Epithelial cell of umbilical artery (primary cell): ENCODE results near the gene PCDHGA3. TPM values are rescaled to one million over a fixed set of nuclear protein-coding genes. Genes with fewer than 3 reads are reported as not detected.

ENCODE experiments used
- total RNA-seq: library from RNA; depleted of rRNA; stranded (reverse); fragments of >200 nt; gene quantifications from 2 replicates; pipeline ENCODE4 v1.2.3, GENCODE V29; 2014

Gene PCDHGA3
- total RNA-seq, 1 donor from 2014 or later: 0.32 TPM

Other genes with a start within 250 kb of the PCDHGA3 start
- under 0.01 and 0.32 TPM in 2 replicates for gene PCDHB2, start 249.2 kb upstream of the PCDHGA3 start, total RNA-seq
- under 0.01 TPM in 1 of 2 replicates, not detected in the other for gene PCDHB3, start 243.4 kb upstream of the PCDHGA3 start, total RNA-seq
- under 0.01 and 0.15 TPM in 2 replicates for gene PCDHB4, start 222.0 kb upstream of the PCDHGA3 start, total RNA-seq
- under 0.01 and 0.46 TPM in 2 replicates for gene PCDHB5, start 208.6 kb upstream of the PCDHGA3 start, total RNA-seq
- not detected in 2 replicates for gene PCDHB6, start 193.8 kb upstream of the PCDHGA3 start, total RNA-seq
- gene PCDHB7, start 171.2 kb upstream of the PCDHGA3 start, total RNA-seq: under 0.01 TPM in 1 of 2 replicates, not detected in the other
- under 0.01 and 0.15 TPM in 2 replicates for gene PCDHB8, start 166.0 kb upstream of the PCDHGA3 start, total RNA-seq
- gene PCDHB16, start 161.4 kb upstream of the PCDHGA3 start, total RNA-seq: under 0.01 TPM in 2 replicates
- gene PCDHB9, start 156.7 kb upstream of the PCDHGA3 start, total RNA-seq: 0.15 TPM in 1 of 2 replicates, not detected in the other
- gene PCDHB10, start 151.5 kb upstream of the PCDHGA3 start, total RNA-seq: 0.30 and 0.32 TPM in 2 replicates
- gene PCDHB11, start 144.2 kb upstream of the PCDHGA3 start, total RNA-seq: under 0.01 and 0.15 TPM in 2 replicates
- under 0.01 TPM in 1 of 2 replicates, not detected in the other for gene PCDHB12, start 135.1 kb upstream of the PCDHGA3 start, total RNA-seq
- 0.15 and 0.65 TPM in 2 replicates for gene PCDHB13, start 129.9 kb upstream of the PCDHGA3 start, total RNA-seq
- 0.61 and 0.65 TPM in 2 replicates for gene PCDHB14, start 120.5 kb upstream of the PCDHGA3 start, total RNA-seq
- gene PCDHB15, start 98.4 kb upstream of the PCDHGA3 start, total RNA-seq: 0.32 and 0.46 TPM in 2 replicates
- 0.15 TPM in 1 of 2 replicates, not detected in the other for gene SLC25A2, start 39.8 kb upstream of the PCDHGA3 start, total RNA-seq
- 76.7 and 85.6 TPM in 2 replicates for gene TAF7, start 23.0 kb upstream of the PCDHGA3 start, total RNA-seq
- gene PCDHGA1, start 13.3 kb upstream of the PCDHGA3 start, total RNA-seq: under 0.01 and 0.32 TPM in 2 replicates
- gene PCDHGA2, start 5.1 kb upstream of the PCDHGA3 start, total RNA-seq: 0.46 and 0.65 TPM in 2 replicates
- under 0.01 and 0.65 TPM in 2 replicates for gene PCDHGB1, start 6.3 kb downstream of the PCDHGA3 start, total RNA-seq
- gene PCDHGA4, start 11.2 kb downstream of the PCDHGA3 start, total RNA-seq: 1.7 and 1.9 TPM in 2 replicates
- gene PCDHGB2, start 16.2 kb downstream of the PCDHGA3 start, total RNA-seq: 0.46 and 0.65 TPM in 2 replicates
- gene PCDHGA5, start 20.3 kb downstream of the PCDHGA3 start, total RNA-seq: 0.30 and 0.32 TPM in 2 replicates
- gene PCDHGB3, start 26.4 kb downstream of the PCDHGA3 start, total RNA-seq: 0.46 and 1.3 TPM in 2 replicates
- 0.76 and 0.97 TPM in 2 replicates for gene PCDHGA6, start 30.1 kb downstream of the PCDHGA3 start, total RNA-seq
- gene PCDHGA7, start 38.9 kb downstream of the PCDHGA3 start, total RNA-seq: 0.65 and 0.91 TPM in 2 replicates
- gene PCDHGB4, start 43.9 kb downstream of the PCDHGA3 start, total RNA-seq: 4.9 and 10.1 TPM in 2 replicates
- gene PCDHGA8, start 48.8 kb downstream of the PCDHGA3 start, total RNA-seq: 0.46 and 0.97 TPM in 2 replicates
- gene PCDHGB5, start 54.1 kb downstream of the PCDHGA3 start, total RNA-seq: 6.1 and 9.1 TPM in 2 replicates
- 0.76 and 0.97 TPM in 2 replicates for gene PCDHGA9, start 58.9 kb downstream of the PCDHGA3 start, total RNA-seq
- gene PCDHGB6, start 64.2 kb downstream of the PCDHGA3 start, total RNA-seq: 0.97 and 1.1 TPM in 2 replicates
- gene PCDHGA10, start 69.2 kb downstream of the PCDHGA3 start, total RNA-seq: 2.3 TPM in 2 replicates
- 2.9 and 3.3 TPM in 2 replicates for gene PCDHGB7, start 73.8 kb downstream of the PCDHGA3 start, total RNA-seq
- gene PCDHGA11, start 77.2 kb downstream of the PCDHGA3 start, total RNA-seq: 5.3 and 5.8 TPM in 2 replicates
- gene PCDHGA12, start 86.7 kb downstream of the PCDHGA3 start, total RNA-seq: 5.2 and 5.9 TPM in 2 replicates
- gene PCDHGC3, start 132.1 kb downstream of the PCDHGA3 start, total RNA-seq: 6.5 and 7.8 TPM in 2 replicates
- gene PCDHGC4, start 141.2 kb downstream of the PCDHGA3 start, total RNA-seq: 0.32 and 0.46 TPM in 2 replicates
- 0.32 TPM in 1 of 2 replicates, not detected in the other for gene PCDHGC5, start 145.3 kb downstream of the PCDHGA3 start, total RNA-seq